ENCODE results near the gene ESR2.
"Not testable (repeated sequence)": the region's sequence is repeated elsewhere in the genome, so short reads cannot be mapped to it uniquely, and the experiment has no call there.

Gene ESR2

GRCh38 chr14:64074961-64075612 is 219.1 kb downstream of the ESR2 start:
- peak; percentile 44 for DNase-seq

GRCh38 chr14:64069634-64070359 is 224.4 kb downstream of the ESR2 start:
- no peak for DNase-seq

GRCh38 chr14:64064447-64064846 is 229.7 kb downstream of the ESR2 start:
- DNase-seq = no peak

- no peak for DNase-seq
These were observed 231.6 kb downstream of the ESR2 start for GRCh38 chr14:64062381-64063115.

DNA sequence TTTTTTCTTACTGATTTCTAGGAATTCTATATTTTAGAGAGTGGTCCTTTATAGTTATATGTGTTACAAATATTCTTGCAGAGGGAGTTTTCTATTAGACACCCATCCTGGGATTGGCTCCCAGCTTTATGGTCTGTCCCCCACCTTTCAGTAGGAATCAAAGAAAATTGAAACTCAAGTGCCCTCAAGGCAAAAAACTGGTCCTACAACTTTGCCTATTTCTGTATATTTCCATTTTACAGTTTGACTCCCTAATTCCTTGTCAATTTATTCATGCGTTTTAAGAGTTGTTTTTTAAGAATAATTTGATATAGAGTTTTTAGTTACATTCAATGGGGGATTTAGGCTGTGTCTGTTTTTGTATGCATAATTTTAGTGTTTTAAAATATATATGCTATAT is 232.5 kb downstream of the ESR2 start:
- no peak for DNase-seq

DNA sequence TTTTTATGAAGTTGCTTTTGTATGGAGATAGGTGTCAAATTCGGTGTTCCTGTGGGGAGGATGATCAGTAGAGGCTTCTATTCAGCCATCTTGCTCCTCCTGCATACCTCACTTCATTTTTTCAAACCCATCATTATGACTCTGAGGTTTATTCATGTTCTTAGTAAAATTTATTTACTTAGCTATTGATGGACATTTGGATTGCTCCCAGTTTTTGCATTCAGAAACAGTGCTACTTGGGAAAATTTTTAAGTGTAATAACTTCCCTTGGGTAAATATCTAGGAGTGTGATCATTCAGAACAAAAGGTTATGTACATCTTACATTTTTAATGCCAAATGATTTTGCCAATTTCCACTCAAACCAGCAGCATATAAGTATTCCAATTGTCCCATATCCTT is 233.1 kb downstream of the ESR2 start:
- DNase-seq = no peak

- peak; percentile 35 for DNase-seq
These were observed 233.5 kb downstream of the ESR2 start for GRCh38 chr14:64060648-64061096.

- DNase-seq = no peak
These were observed 234.0 kb downstream of the ESR2 start for GRCh38 chr14:64060199-64060545.

- no peak for DNase-seq
These were observed 234.5 kb downstream of the ESR2 start for GRCh38 chr14:64059454-64060198.

- peak; percentile 5 for DNase-seq
These were observed 240.2 kb downstream of the ESR2 start for GRCh38 chr14:64053694-64054669.

DNA sequence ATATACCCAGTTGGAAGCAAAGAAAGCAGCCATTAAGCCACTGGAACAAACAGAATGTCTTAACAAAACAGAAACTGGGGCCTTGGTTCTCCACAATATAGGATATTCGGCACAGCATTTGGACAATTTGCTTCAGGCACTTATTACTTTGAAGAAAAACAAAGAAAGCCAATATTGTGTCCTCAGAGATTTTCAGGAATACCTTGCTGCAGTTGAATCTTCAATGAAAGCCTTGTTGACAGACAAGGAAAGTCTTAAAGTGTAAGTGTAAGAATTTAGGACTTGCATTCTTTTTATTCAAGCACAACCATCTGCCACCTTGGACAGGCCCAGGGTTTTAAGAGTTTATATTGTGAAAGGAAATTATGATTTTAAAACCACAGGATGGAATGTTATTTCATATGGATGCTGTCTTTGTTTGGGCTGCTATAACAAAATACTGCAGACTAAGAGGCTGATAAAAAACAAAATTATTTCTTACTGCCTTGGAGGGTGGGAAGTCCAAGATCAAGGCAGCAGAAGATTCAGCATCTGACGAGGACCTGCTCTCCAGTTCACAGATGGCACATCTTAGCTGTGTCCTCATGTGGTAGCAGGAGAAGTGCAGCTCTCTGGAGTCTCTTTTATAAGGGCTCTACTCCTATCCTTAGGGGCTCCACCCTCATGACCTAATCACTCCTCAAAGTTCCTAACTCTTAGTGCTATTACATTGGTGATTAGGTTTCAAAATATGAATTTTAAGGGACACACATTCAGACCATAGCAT is 244.4 kb downstream of the ESR2 start:
- no peak for DNase-seq

- no peak for DNase-seq
These were observed 249.1 kb downstream of the ESR2 start for GRCh38 chr14:64045091-64045490.

GRCh38 chr14:64043296-64043695 is 250.9 kb downstream of the ESR2 start:
- not testable (repeated sequence) for DNase-seq

DNA sequence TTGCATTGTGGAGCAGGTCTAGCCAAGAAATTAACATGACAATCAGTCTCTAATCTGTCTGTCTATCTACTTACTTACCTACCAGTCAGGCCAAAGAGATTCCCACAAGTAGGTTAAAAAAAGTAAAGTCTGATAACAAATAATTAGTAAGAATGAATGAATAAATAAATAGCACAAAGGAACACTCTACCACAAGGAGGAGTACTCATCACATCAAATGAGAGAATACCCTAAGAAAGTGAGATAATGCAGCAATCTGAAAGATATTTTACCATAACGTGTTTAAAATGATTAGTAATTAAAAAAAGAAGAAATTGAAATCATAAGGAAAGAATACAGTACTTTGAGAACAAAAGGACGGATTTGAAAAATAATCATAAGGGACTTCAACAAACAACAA is 254.1 kb downstream of the ESR2 start:
- no peak for DNase-seq

- DNase-seq = no peak
These were observed 255.2 kb downstream of the ESR2 start for GRCh38 chr14:64038841-64039542.

GRCh38 chr14:64037869-64038745 is 256.1 kb downstream of the ESR2 start:
- not testable (repeated sequence) for DNase-seq

- no peak for DNase-seq
These were observed 259.0 kb downstream of the ESR2 start for GRCh38 chr14:64035143-64035542.

All from activated CD4-positive, alpha-beta T cell treated with anti-CD3 and anti-CD28 coated beads, Interleukin-10, Interleukin-2, amounts not matched to agents 100 ng/mL and 50 ng/mL, durations not matched to agents 16 hours and 8 hours (primary cell).